ENCODE results near the gene HAUS8.

DNA sequence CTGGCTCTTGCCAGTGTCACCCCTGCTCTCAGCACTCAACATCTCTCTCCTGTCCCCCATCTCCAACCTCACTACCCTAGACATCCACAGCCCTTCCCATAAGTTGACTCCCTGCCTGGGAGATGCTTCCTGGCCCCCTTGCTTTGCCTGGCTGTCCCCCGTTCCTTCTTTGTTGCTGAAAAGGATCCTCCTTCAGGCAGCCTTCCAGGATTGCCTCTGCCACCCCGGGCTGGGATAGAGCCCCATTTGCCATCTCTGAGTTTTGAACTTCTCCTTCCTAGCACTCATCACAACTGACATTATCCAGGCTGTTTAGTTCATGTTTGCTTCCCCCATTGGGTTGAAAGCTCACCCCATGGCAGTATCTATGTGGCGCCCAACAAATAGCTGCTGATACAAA lies 68.7 kb downstream of the HAUS8 start:
- TF ChIP-seq, protein P1, sequence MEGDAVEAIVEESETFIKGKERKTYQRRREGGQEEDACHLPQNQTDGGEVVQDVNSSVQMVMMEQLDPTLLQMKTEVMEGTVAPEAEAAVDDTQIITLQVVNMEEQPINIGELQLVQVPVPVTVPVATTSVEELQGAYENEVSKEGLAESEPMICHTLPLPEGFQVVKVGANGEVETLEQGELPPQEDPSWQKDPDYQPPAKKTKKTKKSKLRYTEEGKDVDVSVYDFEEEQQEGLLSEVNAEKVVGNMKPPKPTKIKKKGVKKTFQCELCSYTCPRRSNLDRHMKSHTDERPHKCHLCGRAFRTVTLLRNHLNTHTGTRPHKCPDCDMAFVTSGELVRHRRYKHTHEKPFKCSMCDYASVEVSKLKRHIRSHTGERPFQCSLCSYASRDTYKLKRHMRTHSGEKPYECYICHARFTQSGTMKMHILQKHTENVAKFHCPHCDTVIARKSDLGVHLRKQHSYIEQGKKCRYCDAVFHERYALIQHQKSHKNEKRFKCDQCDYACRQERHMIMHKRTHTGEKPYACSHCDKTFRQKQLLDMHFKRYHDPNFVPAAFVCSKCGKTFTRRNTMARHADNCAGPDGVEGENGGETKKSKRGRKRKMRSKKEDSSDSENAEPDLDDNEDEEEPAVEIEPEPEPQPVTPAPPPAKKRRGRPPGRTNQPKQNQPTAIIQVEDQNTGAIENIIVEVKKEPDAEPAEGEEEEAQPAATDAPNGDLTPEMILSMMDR (conservative IDR thresholded peaks at IDR 0.05), result no peak
- no peak for TF ChIP-seq EZH2 (IDR thresholded peaks at IDR 0.05; ENCODE audit: low read depth)
